ENCODE data around the gene PHF2.
A peak's percentile ranks its signal among the peaks of the same experiment; 100 is the strongest.

Gene PHF2

DNA sequence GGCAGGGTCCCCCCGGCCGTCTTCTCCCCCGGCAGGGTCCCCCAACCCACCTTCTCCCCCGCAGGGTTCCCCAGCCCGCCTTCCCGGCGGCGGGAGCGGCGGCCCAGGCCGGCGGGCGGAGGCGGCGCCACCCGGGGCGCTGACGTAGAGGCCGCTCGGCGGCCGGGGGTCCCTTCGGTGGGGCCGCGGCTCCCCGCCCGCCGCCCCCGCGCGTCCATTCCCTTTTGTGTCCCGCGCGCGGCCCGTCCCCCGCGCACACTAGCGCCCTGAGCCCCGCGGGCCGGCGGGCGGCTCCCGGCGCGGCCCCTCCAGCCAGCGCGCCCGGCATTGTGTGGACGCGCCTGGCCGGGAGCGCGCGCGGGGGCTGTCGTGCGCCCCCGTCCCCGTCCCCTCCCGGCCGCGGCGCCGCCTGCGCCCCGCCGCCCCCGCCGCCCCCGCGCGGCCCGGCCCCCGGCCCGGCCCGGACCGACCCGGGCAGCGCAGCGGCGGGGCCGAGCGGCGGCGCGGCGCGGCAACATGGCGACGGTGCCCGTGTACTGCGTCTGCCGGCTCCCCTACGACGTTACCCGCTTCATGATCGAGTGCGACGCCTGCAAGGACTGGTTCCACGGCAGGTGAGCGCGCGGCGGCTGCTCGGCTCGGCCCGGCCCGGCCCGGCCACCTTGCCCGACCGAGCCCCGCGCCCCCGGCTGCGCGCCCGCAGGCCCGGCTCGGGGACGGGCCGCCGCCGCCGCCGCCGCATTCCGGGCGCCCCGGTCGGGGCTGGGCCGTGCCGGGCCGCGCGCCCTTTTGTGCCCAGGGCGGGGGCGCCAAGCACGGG is at the start of gene PHF2:
TSS of gene PHF2 (plus strand) at position 327 of the 820 bp plus-strand sequence. CDS start at position 517, 190 bp downstream.
- DNase-seq (ENCODE audit: low spot score) (peak; percentile 68), FAIRE-seq (no peak)

GRCh38 chr9:93531374-93531773 is 45.0 kb upstream of the PHF2 start:
- DNase-seq (ENCODE audit: low spot score) (no peak), FAIRE-seq (no peak)

DNA sequence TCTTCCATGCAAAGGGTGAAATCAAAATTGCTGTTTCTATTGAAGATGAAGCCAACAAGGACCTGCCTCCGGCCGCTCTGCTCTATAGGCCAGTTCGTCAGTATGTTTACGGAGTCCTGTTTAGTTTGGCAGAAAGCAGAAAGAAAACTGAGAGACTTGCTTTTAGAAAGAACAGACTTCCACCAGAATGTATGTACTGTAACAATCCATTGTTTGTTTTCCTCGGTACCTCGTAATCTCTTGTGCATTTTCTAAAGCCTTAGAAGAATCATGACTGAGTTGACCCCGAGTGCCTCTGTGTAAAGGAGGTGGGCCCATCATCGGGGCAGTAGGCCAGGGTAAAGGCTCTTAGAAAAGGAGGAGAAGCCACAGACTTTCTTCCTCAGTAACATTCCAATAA is 44.2 kb upstream of the PHF2 start:
- FAIRE-seq (no peak), DNase-seq (ENCODE audit: low spot score) (no peak)

DNA sequence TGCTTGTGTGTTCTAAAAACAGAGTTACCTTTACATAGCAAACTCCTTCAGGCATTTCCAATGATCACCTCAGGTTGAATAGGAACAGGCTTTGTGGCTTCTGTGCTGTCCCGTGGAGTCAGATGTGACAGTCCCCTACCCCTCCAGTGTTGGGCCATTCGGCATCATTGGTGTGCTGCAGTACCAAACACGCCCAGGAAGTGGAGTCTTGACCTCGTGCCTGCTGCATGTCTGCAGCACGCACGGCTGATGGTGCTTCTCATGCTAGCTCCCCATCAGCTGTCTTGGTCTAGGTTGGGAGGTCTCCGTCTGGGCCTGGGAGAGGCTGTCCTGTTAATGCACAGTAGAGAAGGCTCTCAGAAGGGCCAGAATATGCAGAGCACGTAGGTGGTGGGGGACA is 42.5 kb upstream of the PHF2 start:
- DNase-seq (ENCODE audit: low spot score) (peak; percentile 9), FAIRE-seq (no peak)

DNA sequence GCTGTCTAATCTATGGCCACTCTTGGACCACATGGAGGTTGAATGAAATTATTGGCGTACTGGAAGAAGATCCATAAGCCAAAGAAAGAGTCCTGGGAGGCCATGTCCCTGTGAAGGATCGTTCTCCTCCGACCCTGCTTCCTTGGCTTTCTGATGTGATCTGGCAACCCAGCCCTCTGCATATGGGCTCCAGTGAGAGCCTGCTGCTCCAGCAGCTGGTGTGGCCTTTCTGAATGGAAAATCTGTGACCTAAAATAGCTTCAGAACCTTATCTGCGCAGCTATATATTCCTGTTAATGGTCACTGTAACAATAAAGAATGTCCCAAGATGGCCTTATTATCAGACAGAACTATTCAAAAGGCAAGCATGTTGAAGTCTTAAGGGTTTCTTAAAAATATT is 40.2 kb upstream of the PHF2 start:
- DNase-seq (ENCODE audit: low spot score) (no peak), FAIRE-seq (no peak)

- DNase-seq (ENCODE audit: low spot score) (no peak), FAIRE-seq (no peak)
Observed at GRCh38 chr9:93536874-93537273, 39.5 kb upstream of the PHF2 start.

- DNase-seq (ENCODE audit: low spot score) (no peak), FAIRE-seq (no peak)
Observed at GRCh38 chr9:93540305-93540704, 36.1 kb upstream of the PHF2 start.

DNA sequence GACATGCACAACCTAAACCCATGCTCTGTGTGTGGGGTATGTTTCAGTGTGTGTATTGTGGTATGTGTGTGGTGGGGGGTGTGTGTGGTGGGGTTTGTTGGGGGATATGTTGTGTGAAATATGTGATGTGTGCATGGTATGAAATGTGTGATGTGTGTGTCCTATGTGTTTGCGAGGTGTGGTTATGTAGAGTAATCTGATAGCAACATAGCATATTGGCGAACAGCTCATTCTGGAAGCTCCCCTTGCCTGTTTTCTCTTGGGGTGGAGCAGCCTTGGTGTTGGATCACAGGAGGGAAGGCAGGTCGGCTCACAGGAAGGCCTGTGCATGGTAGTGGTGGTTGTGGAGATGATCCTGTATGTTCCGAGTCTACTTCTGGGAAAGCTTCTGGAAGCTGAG is 35.4 kb upstream of the PHF2 start:
- FAIRE-seq (no peak), DNase-seq (ENCODE audit: low spot score) (no peak)

DNA sequence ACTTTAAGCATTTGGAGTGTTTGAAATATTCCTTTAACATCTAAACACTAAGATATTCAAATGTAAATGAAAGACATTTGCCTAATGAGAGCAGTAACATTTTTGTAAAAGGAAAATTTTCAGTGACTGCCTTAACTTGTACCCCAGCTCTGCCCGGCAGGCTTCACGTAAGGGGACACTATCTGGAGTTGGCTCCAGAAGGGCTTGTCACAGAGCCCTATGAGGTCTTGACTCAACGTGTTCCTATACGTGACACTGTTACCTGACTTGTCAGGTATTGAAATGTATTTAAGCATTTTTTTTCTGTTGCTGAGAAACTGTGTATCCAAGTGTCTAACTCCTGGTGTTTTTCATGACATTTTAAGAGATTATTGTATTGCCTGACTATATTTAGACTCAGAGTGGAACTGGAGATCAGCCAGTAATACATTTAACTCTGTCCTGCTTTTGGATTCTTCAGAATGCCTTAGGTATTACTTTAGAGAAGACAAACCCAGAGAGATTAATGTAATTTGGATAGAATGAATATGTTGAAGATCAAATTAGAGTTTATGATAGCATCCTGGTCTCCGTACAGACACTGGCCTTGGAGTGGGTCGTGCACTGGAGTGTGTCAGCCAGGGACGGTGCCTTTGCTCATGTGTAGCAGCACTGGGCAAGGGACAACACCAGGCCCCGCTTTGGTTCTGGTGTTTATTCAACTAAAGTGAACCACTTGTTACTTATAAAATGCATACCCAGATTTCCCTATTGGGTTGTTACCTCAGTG is 34.6 kb upstream of the PHF2 start:
- DNase-seq (ENCODE audit: low spot score) (no peak), FAIRE-seq (no peak)

GRCh38 chr9:93543117-93543516 is 33.3 kb upstream of the PHF2 start:
- FAIRE-seq (no peak), DNase-seq (ENCODE audit: low spot score) (no peak)

- DNase-seq (ENCODE audit: low spot score) (no peak), FAIRE-seq (no peak)
Observed at GRCh38 chr9:93546356-93546755, 30.0 kb upstream of the PHF2 start.

DNA sequence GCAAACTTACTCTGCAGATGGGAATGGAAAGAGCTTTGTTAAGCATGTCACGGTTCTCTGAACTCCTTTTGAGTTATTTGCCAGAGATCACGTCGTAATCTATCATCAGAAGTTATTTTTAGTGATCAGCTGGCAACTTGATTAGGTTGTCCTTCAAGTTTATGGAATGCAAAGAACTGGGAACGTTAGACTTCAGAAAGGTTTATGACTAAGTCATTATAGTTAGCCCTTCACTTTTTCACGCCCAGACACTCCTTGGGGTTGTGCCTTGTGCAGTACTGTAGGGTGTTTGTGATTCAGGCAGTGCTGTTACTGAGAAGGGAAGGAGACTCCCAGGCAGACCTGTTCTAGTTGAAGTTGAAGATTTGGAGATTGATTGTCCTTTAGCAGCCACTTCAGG is 26.8 kb upstream of the PHF2 start:
- FAIRE-seq (no peak), DNase-seq (ENCODE audit: low spot score) (no peak)

GRCh38 chr9:93552923-93553322 is 23.5 kb upstream of the PHF2 start:
- no peak for FAIRE-seq
- no peak for DNase-seq (ENCODE audit: low spot score)

GRCh38 chr9:93555370-93555769 is 21.0 kb upstream of the PHF2 start:
- DNase-seq (ENCODE audit: low spot score) (no peak), FAIRE-seq (no peak)

DNA sequence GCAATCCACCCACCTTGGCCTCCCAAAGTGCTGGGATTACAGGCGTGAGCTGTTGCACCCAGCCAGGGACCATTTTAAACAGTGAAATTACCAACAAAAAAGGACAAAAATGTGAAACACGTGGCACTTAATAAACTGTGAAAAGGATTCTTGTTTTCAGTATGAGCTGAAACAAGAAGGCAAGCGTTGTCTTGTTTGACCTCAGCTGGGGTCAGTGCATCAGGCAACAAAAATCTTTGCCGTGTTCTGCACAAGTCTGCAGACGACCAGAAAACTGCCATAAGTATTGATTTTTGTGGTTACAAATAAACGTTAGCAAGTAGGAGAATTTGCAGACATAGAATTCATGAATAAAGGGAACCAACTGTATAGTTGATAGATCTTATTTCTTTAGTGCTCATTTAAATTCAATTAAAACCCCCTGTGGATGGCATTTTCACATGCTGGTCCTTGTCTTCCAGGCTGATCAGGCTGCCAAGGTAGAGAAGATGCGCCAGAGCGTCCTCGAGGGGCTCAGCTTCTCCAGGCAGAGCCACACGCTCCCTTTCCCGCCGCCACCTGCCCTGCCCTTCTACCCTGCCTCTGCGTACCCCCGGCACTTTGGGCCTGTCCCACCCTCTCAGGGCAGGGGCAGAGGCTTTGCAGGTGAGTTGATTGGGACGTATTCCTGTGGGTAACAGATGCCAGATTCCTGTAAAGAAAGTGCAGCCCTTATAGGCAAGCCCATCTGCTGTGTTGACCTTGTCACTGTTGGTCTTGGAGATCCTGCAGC is 18.8 kb upstream of the PHF2 start:
- DNase-seq (ENCODE audit: low spot score) (no peak), FAIRE-seq (no peak)

DNA sequence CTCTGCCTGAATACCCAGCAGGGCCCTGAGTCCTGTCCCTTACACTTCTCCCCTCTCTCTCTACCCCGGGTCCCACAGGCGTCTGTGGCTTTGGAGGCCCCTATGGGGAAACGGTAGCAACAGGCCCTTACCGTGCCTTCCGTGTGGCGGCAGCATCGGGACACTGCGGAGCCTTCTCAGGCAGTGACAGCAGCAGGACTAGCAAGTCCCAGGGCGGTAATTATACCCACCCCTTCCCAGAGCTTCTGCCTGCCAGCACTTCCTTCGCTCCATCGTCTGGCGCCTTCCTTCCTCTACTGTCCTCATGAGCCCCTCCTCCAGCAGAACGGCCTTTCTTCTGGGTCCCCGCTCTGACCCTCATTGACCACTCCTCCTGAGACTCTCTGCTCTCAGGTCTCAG is 17.9 kb upstream of the PHF2 start:
- FAIRE-seq (no peak), DNase-seq (ENCODE audit: low spot score) (no peak)

GRCh38 chr9:93560991-93561390 is 15.4 kb upstream of the PHF2 start:
- FAIRE-seq (no peak), DNase-seq (ENCODE audit: low spot score) (no peak)

DNA sequence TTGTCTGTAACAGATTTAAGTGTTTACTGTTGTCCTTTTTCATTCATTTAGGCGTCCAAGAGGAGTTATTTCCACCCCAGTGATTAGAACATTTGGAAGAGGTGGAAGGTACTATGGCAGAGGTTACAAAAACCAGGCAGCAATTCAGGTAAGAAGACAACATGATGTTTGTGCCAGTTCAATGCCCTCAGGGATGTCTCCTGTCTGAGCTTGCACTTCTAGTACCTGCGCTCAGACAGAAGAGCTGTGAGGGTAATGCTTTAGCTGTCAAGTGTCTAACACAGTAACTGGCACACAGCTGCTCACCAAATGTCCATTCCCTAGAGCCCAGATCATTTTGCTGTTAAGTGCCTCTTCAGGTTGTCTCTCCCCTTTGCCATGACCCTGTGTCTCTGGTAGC is 14.2 kb upstream of the PHF2 start:
- no peak for FAIRE-seq
- no peak for DNase-seq (ENCODE audit: low spot score)

DNA sequence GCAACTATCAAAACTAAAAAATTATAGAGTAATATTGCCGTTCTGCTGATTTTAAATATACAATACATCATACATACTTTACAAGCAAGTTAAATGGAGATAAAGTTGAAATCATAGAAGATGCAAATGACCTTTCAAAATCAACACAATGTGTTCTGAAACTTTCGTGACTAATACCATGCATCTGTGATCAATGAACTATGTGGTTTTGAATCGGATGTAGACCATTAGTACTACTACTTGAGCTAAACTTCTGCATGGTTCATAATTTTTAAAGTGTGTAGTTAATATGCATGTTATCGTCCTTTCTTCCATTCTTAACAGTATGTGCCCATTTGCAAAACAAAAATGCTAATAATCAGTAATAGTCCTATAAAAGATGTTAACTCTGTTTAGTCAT is 11.3 kb upstream of the PHF2 start:
- FAIRE-seq (no peak), DNase-seq (ENCODE audit: low spot score) (no peak)

- no peak for FAIRE-seq
Observed at GRCh38 chr9:93566408-93567270, 9.7 kb upstream of the PHF2 start.

More at GRCh38 chr9:93566408-93567270, 9.7 kb upstream of the PHF2 start:
- peak; percentile 99 for DNase-seq (ENCODE audit: low spot score)

Measured in urothelium cell line (cell line).